SK-N-MC (cell line): ENCODE results near the gene WIPF3.

Experiments used
- EZH2 ChIP-seq: fragments of 200-600 bp; sonication (generic); IDR thresholded peaks from one replicate; pipeline ENCODE4 v1.6.1; 2017; ENCODE audit warnings: antibody characterized with exemption
- FOXP2 ChIP-seq: optimal IDR thresholded peaks from 2 replicates; pipeline ENCODE3; 2011; ENCODE audit warnings: mild to moderate bottlenecking, moderate library complexity; ENCODE audit not compliant: insufficient read depth; ENCODE audit errors: extremely low read length, control extremely low read depth
- POLR2AphosphoS5 ChIP-seq: IDR thresholded peaks from 2 replicates; pipeline ENCODE4 v1.6.1; 2012; ENCODE audit warnings: mild to moderate bottlenecking, low read depth, low read length, borderline replicate concordance

GRCh38 chr7:29926216-29926615 is 119.9 kb downstream of the WIPF3 start:
- TF ChIP-seq EZH2 (no peak), POLR2AphosphoS5 (no peak), FOXP2 (no peak)
